GM06990 (cell line): ENCODE data around the gene ATRIP.

Experiments used
- DNase-seq: peaks from one replicate; pipeline ENCODE4 v3.0.0-alpha.2; 2011; ENCODE audit not compliant: insufficient read length; ENCODE audit errors: extremely low read depth
- H3K27me3 ChIP-seq: replicated peaks from 2 replicates; pipeline ENCODE4 v1.6.0; 2011; ENCODE audit warnings: low read length; ENCODE audit not compliant: control insufficient read depth, insufficient read depth
- H3K36me3 ChIP-seq: 2 replicates; pipeline ENCODE4 v1.5.1; 2011; ENCODE audit warnings: low read length; ENCODE audit not compliant: control insufficient read depth, insufficient read depth
- H3K4me3 ChIP-seq: replicated peaks from 2 replicates; pipeline ENCODE4 v1.5.1; 2011; ENCODE audit warnings: low read depth, mild to moderate bottlenecking, control low read depth, low read length
- CTCF ChIP-seq: IDR thresholded peaks from 2 replicates; pipeline ENCODE4 v1.5.1; 2011; ENCODE audit warnings: low read length, control low read depth, mild to moderate bottlenecking, inconsistent platforms; ENCODE audit not compliant: insufficient read depth, poor library complexity, severe bottlenecking

ATRIP gene

GRCh38 chr3:48413611-48414010 lies 32.9 kb upstream of the ATRIP start:
- DNase-seq = no peak
- no peaks in the 10 kb centered on the region; the same call in 1 of the 2 replicates for H3K36me3 ChIP-seq
- TF ChIP-seq CTCF = no peak
- no peak overlapping the region for H3K4me3 ChIP-seq
- no peaks in the 10 kb centered on the region for H3K27me3 ChIP-seq

DNA sequence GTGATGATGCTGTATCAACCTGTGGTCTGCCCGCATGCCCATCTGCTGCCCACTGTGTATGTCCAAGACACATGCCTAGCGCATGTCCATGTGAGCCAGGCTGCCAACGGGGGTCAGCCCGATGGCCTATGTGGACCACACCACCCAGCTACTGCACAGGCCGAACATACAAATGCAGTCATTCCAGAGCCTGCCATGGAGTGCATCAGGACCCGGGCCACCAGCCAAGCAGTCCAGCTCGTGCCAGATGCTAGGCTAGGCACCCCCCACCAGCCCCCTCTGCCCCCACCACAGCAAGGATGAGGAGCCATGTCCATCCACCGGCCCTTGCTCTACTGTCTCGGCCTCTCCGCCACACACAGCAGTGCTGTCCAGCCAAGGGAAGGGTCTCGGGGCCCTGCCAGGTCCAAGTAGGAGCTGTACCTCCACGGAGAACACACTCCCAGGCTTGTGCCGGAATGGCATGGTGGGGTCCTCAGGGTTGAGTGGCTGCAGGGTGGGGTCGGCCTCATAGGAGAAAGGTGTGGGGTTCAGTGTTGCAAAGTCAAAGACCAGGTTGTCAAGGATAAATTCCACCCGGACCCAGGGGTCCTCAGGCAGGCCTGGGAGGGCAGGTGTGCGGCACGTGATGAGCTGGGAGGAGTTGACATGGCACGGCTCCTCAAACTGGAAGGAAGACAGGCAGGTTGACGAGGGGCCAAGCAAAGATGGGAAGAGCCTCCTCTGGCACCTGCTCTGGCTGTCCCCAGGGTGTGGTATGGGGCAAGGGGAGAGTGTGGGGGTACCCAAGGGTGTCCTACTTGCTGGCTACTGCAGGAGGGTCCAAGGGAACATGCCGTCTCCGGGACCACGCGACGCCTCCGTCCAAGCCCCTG lies 31.9 kb upstream of the ATRIP start:
- DNase-seq = no peak
- Histone ChIP-seq H3K27me3 (no peaks in the 10 kb centered on the region), H3K36me3 (no peaks in the 10 kb centered on the region; the same call in 1 of the 2 replicates), H3K4me3 (no peak overlapping the region)
- TF ChIP-seq CTCF = no peak

- no peaks in the 10 kb centered on the region; the same call in 1 of the 2 replicates for H3K36me3 ChIP-seq
- no peaks in the 10 kb centered on the region for H3K27me3 ChIP-seq
- no peak overlapping the region for H3K4me3 ChIP-seq
- TF ChIP-seq CTCF = no peak
- no peak for DNase-seq
Observed at GRCh38 chr3:48415251-48415953, 31.1 kb upstream of the ATRIP start.

- H3K27me3 ChIP-seq = no peaks in the 10 kb centered on the region
- no peak overlapping the region for H3K4me3 ChIP-seq
- H3K36me3 ChIP-seq = no peaks in the 10 kb centered on the region; the same call in 1 of the 2 replicates
- DNase-seq = no peak
- no peak for TF ChIP-seq CTCF
Observed at GRCh38 chr3:48416091-48416505, 30.4 kb upstream of the ATRIP start.

DNA sequence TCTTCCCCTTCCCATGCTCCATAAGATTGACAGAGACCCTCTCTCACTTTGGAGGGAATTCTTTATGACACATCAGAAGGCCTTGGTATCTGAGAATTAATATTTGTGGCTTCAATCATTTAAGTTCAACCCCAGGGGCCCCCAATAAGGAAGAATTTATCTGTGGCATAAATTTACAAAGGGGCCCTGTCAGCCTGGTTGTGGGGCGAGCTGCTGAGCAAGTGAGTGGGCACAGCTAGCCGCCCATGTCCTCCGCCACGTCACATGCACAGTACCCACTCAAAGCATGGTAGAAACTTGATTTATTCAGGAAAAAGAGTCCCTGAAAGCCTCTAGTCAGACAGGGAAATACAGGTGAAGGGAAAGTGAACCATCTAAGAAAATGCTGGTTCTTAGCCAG lies 30.0 kb upstream of the ATRIP start:
- TF ChIP-seq CTCF = no peak
- Histone ChIP-seq H3K27me3 (no peaks in the 10 kb centered on the region), H3K4me3 (no peak overlapping the region), H3K36me3 (no peaks in the 10 kb centered on the region; the same call in 1 of the 2 replicates)
- no peak for DNase-seq
